ENCODE results near the gene BAHCC1. TPM values are rescaled to one million over a fixed set of nuclear protein-coding genes. Genes with fewer than 3 reads are reported as not detected.

BAHCC1 gene
- total and polyA plus RNA-seq, 9 of the 15 experiments (the other 6 are each of a cell fraction or from before 2014, with no cell fraction given), result 0.14 to 26.9 (median 5.0) TPM

DNA sequence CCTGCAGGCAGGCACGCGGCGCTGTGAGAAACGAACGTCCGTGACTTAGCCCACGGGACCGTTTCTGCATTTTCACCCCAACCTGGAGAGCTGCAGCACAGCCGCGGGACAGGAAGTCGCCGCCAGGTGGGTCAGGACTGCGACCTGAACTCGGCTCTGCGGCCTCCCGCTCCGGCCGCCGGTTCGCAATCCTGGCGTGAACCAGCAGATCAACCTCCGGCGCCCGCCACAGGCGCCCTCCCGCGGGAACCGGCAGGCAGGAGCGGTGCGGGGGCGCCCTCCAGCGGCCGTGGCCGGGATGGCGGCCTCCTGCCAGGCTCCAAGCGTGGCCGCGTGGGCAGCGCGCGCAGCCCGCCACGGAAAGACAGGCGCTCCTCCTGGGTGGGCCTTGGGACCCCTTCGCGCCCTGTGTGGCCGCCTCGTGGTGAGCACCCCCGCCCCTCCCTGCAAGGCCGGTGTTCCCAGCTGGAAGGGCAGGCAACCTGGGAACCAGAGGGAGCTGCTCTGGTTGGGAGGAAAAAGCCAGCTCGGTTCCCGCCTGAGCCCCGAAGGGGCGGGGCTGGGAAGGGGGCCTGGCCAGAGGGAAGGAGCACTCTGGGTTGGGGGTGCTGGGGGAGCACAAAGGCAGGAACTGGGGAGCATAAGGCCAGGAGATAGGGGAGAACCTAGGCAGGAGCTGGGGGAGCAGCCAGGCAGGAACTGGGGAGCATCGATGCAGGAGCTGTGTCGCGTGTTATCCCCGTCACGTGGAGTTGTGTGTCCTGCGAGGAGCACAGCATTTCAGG is 89.1 kb downstream of the BAHCC1 start (continued):
- TF ChIP-seq, protein P1, sequence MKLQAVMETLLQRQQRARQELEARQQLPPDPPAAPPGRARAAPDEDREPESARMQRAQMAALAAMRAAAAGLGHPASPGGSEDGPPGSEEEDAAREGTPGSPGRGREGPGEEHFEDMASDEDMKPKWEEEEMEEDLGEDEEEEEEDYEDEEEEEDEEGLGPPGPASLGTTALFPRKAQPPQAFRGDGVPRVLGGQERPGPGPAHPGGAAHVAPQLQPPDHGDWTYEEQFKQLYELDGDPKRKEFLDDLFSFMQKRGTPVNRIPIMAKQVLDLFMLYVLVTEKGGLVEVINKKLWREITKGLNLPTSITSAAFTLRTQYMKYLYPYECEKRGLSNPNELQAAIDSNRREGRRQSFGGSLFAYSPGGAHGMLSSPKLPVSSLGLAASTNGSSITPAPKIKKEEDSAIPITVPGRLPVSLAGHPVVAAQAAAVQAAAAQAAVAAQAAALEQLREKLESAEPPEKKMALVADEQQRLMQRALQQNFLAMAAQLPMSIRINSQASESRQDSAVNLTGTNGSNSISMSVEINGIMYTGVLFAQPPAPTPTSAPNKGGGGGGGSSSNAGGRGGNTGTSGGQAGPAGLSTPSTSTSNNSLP (IDR thresholded peaks at IDR 0.05; ENCODE audit: borderline replicate concordance, low read depth, low read length), result no peak
- no peak for TF ChIP-seq SMARCC2 (IDR thresholded peaks at IDR 0.05; ENCODE audit: low read depth)
- TF ChIP-seq BRF1 (IDR thresholded peaks at IDR 0.05; ENCODE audit: borderline replicate concordance, extremely low read depth, insufficient read length), result no peak
- TF ChIP-seq, protein P2, sequence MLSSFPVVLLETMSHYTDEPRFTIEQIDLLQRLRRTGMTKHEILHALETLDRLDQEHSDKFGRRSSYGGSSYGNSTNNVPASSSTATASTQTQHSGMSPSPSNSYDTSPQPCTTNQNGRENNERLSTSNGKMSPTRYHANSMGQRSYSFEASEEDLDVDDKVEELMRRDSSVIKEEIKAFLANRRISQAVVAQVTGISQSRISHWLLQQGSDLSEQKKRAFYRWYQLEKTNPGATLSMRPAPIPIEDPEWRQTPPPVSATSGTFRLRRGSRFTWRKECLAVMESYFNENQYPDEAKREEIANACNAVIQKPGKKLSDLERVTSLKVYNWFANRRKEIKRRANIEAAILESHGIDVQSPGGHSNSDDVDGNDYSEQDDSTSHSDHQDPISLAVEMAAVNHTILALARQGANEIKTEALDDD (IDR thresholded peaks at IDR 0.05), result no peak
- TF ChIP-seq ZKSCAN3 (CRISPR knock-in tag; IDR thresholded peaks at IDR 0.05), result no peak
- peak; percentile 82 for TF ChIP-seq SMAD4 (CRISPR knock-in tag; conservative IDR thresholded peaks at IDR 0.05)
- TF ChIP-seq, protein P3, sequence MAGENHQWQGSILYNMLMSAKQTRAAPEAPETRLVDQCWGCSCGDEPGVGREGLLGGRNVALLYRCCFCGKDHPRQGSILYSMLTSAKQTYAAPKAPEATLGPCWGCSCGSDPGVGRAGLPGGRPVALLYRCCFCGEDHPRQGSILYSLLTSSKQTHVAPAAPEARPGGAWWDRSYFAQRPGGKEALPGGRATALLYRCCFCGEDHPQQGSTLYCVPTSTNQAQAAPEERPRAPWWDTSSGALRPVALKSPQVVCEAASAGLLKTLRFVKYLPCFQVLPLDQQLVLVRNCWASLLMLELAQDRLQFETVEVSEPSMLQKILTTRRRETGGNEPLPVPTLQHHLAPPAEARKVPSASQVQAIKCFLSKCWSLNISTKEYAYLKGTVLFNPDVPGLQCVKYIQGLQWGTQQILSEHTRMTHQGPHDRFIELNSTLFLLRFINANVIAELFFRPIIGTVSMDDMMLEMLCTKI (IDR thresholded peaks at IDR 0.05; ENCODE audit: partially characterized antibody), result no peak
- TF ChIP-seq RBM17 (IDR thresholded peaks at IDR 0.05; ENCODE audit: borderline replicate concordance, low read depth, low read length), result no peak
- TF ChIP-seq TGIF2 (CRISPR knock-in tag; IDR thresholded peaks at IDR 0.05), result no peak
- TF ChIP-seq, protein P4, sequence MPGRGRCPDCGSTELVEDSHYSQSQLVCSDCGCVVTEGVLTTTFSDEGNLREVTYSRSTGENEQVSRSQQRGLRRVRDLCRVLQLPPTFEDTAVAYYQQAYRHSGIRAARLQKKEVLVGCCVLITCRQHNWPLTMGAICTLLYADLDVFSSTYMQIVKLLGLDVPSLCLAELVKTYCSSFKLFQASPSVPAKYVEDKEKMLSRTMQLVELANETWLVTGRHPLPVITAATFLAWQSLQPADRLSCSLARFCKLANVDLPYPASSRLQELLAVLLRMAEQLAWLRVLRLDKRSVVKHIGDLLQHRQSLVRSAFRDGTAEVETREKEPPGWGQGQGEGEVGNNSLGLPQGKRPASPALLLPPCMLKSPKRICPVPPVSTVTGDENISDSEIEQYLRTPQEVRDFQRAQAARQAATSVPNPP (IDR thresholded peaks at IDR 0.05; ENCODE audit: borderline replicate concordance, insufficient read depth, insufficient read length), result no peak
- no peak for TF ChIP-seq CEBPB (tag; IDR thresholded peaks at IDR 0.05)
- no peak for TF ChIP-seq ELF4 (CRISPR knock-in tag; IDR thresholded peaks at IDR 0.05)
- TF ChIP-seq, protein P5, sequence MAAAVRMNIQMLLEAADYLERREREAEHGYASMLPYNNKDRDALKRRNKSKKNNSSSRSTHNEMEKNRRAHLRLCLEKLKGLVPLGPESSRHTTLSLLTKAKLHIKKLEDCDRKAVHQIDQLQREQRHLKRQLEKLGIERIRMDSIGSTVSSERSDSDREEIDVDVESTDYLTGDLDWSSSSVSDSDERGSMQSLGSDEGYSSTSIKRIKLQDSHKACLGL (CRISPR knock-in tag; IDR thresholded peaks at IDR 0.05; ENCODE audit: borderline replicate concordance, poor library complexity, severe bottlenecking), result peak; percentile 18
- TF ChIP-seq, protein P6, sequence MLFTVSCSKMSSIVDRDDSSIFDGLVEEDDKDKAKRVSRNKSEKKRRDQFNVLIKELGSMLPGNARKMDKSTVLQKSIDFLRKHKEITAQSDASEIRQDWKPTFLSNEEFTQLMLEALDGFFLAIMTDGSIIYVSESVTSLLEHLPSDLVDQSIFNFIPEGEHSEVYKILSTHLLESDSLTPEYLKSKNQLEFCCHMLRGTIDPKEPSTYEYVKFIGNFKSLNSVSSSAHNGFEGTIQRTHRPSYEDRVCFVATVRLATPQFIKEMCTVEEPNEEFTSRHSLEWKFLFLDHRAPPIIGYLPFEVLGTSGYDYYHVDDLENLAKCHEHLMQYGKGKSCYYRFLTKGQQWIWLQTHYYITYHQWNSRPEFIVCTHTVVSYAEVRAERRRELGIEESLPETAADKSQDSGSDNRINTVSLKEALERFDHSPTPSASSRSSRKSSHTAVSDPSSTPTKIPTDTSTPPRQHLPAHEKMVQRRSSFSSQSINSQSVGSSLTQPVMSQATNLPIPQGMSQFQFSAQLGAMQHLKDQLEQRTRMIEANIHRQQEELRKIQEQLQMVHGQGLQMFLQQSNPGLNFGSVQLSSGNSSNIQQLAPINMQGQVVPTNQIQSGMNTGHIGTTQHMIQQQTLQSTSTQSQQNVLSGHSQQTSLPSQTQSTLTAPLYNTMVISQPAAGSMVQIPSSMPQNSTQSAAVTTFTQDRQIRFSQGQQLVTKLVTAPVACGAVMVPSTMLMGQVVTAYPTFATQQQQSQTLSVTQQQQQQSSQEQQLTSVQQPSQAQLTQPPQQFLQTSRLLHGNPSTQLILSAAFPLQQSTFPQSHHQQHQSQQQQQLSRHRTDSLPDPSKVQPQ (CRISPR knock-in tag; IDR thresholded peaks at IDR 0.05; ENCODE audit: borderline replicate concordance), result no peak
- TF ChIP-seq KAT2B (IDR thresholded peaks at IDR 0.05; ENCODE audit: low read depth, low read length), result no peak
- TF ChIP-seq SIX5 (IDR thresholded peaks at IDR 0.05; ENCODE audit: borderline replicate concordance in 1 of 2, insufficient read depth in 1 of 2, low read depth in 1 of 2, low read length in 2 of 2), result no peak
